ENCODE measurements around the gene ZC3H18.
A peak's percentile ranks its signal among the peaks of the same experiment; 100 is the strongest.

The ZC3H18 gene

DNA sequence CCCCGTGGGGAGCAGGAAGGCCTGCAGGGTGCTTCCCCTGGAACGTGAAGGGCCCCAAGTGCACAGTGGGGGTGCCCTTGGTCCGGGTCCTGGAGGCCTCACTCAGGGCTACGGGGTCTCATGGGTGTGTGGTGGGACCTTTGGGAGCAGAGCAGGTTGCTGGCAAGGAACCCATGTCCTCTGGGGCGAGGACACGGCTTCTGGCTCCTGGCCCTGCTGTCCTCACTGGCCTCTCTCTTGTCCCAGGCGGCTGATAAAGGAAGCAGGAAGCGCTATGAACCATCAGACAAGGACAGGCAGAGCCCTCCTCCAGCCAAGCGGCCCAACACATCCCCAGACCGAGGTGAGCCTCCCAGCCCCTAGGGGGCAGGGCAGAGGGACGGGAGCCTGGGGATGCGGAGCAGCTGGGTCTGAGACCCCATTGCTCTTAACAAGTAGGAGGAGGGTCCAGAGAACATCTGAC lies 58.3 kb downstream of the ZC3H18 start:
- peak; percentile 31 for DNase-seq

DNA sequence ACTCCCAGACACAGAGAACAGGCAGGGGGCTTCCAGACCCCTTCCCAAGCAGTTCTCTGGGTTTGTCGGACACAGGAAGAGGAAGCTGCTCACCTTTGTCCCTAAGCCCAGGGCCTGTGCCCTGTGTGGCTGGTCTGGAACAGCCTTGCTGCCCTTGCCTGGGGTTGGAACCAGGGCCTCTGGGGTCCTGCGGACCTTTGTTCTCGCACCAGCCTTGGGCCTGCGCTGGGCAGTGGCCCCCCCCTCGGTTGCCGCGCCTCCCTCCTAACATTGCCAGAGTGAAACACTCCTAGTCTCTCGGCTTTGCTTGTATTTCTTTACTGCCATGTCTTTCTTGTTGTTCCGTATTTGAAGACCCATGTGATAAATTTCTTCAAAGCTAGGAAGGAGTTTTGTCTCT lies 59.6 kb downstream of the ZC3H18 start:
- DNase-seq = no peak

GRCh38 chr16:88630433-88630832 lies 60.2 kb downstream of the ZC3H18 start:
- no peak for DNase-seq

DNA sequence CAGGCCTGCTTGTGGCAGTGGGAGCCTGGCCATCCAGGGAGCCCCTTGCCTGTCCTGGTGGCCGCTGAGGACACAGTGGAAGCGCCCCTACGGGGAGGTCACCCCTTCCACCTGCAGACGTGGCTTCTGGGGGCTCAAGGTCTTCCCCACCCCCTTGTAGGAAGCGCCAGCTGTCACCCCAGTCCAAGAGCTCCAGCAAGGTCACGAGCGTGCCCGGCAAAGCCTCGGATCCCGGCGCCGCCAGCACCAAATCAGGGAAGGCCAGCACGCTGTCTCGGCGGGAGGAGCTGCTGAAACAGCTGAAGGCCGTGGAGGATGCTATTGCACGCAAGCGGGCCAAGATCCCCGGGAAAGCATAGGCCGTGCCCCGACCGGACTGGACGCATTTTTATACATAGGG lies 60.7 kb downstream of the ZC3H18 start:
- no peak for DNase-seq

DNA sequence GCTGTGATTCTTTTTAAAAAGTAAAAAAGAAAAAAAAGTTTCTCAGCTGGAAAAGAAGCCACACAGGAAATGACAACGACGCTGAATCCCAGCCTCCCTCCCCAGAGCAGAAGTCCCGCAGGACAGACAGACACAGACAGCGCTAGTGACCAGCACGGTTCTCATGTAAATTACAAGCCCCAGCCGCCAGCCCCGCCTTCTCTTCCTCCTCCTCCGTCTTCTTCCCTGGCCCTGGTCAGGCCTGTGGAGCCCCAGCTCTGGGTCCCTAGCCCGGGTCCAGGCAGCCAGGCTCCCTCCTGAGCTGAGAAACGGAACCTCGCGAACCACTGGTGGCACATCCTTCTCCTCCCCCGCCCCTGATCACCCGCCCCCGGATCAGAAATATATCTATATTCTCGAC lies 61.2 kb downstream of the ZC3H18 start:
- DNase-seq = no peak

- DNase-seq = no peak
Observed at GRCh38 chr16:88631920-88632586, 61.9 kb downstream of the ZC3H18 start.

DNA sequence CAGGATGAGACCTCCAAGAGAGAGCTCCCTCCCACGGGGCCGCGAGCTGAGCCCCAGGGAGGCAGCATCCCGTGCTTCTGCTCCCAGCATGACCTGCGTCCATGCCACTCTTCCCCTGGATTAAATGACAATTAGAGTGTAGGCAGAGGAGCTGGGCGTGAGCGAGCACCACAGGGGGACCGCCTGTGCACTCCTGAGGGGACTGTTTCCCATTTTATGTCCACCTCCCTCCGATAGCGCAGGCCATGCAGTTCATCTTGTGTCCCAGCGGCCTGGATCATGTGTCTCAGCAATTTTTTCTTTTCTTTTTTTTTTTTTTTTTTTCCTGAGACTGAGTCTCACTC lies 62.4 kb downstream of the ZC3H18 start:
- no peak for DNase-seq

DNA sequence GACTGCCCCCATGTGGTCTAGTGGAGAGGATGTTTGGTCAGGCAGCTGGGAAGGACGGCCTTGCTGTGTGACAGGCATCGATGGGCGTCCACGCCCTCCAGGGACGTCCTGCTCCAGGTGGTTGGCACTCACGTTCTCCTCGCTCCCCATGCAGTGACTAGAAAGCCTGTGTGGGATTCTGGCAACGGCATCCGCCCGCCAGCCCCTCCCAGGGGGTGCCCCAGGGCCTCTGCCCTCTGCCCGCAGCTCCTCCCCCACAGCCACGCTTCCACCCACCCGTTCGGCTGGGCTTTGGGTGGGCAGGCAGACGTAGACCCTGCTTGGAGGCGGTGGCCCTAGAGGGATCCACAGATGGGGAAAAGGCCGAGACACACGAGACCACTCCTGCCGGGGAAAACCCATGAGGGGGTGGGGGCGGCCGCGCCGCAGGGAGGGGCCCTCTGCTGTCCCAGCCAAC lies 63.5 kb downstream of the ZC3H18 start:
- DNase-seq = peak; percentile 53

- DNase-seq = peak; percentile 69
Observed at GRCh38 chr16:88634141-88634993, 64.2 kb downstream of the ZC3H18 start.

GRCh38 chr16:88634994-88635670 lies 64.9 kb downstream of the ZC3H18 start:
- DNase-seq = no peak

DNA sequence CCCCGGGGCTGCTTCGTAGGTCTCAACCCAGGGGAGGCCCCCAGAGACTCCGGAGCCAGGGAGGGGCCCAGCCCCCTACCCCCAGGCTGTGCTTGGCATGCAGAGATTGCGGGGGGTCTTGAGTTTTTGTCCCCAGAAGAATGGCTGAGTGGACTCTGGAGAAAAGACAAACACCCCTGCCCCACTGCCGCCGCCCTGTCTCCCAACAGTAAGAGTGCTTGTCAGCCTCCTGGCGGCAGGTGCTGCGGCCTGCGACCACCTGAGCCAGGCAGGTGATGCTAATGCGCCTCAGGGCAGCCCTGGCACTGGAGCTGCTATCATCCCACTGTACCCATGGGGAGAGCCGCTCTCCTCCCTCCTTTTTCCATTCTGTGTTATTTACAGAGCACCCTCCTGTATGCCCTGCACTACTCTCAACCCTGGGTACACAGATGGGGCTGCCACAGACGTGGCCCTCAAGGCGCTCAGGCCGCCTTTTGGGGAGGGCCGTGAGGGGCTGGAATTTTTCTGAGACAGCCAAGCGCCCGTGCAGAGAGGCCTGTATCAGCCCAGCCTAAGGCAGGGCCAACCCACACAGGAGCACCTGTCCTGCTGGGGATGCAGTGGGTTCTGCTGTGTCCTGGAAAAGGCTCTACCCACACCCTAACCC lies 65.6 kb downstream of the ZC3H18 start:
- no peak for DNase-seq

DNA sequence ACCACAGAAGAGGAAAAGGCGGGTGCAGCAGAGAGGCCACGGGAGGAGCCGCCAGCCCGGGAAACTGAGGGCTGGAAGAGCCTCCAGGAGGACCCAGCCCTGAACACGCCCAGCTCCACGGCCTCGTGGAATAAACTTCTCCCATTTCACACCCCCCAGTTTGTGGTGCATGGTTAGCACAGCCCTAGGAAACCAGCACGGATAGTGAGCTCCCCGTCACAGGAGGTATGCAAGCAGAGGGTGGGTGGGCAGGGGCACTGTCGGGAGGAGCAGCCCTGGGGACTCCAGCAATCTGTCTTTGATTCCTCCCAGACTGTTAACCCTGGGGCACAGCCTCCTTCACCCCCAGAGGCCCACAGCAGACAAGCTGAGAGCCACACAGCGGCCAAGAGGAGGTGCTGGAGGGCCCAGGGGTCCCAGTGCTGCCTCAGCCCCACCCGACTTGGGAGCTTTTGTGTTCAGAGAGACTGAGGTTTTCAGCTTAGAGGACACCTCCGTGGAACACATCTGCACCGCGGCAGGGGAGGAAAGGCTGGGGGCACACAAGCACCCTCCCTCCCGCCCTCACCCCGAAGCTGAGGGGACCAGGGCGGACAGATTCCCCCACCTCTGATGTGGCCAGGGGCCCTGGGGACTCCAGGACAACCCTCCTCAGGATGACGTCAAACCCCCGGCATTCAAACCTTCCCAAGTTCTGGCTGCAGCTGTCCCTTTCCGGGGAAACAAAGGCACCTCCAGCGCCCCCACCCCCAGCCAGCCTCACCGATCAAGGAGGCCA lies 66.5 kb downstream of the ZC3H18 start:
- DNase-seq = no peak

DNA sequence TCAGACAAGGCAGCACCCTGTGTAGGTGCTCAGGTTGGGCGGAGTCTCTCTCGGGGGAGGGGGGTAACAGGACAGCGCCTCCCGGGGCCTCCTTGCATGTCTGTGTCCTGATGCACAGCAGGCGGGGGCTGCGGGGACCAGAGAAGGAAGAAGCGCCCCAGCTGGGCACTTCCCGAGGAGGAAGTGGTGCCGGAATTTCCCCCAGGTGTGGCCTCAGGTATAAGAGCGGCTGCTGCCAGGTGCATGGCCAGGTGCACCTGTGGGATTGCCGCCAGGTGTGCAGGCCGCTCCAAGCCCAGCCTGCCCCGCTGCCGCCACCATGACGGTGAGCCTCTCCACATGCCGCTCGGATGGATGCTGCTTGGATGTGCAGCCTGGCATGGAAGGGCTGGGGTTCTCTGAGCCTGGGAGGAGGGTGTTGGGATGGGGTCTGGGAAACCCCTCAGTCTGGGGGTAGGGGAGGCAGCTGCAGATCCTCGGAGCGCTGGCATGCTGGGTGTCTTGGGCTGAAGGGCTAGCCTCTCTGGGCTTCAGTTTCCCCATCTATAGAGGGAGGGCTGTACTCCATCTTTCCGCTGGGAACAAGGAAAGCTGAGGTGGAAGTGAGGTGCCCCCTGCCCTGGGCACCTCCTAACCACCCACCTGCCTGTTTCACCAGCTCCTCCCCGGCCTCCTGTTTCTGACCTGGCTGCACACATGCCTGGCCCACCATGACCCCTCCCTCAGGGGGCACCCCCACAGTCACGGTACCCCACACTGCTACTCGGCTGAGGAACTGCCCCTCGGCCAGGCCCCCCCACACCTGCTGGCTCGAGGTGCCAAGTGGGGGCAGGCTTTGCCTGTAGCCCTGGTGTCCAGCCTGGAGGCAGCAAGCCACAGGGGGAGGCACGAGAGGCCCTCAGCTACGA lies 68.4 kb downstream of the ZC3H18 start, which contains the start of gene IL17C:
Gene IL17C, plus strand, starts transcription at position 250 of the 908 bp plus-strand sequence. Its CDS starts 70 bp downstream, at position 320.
- DNase-seq = peak; percentile 31

DNA sequence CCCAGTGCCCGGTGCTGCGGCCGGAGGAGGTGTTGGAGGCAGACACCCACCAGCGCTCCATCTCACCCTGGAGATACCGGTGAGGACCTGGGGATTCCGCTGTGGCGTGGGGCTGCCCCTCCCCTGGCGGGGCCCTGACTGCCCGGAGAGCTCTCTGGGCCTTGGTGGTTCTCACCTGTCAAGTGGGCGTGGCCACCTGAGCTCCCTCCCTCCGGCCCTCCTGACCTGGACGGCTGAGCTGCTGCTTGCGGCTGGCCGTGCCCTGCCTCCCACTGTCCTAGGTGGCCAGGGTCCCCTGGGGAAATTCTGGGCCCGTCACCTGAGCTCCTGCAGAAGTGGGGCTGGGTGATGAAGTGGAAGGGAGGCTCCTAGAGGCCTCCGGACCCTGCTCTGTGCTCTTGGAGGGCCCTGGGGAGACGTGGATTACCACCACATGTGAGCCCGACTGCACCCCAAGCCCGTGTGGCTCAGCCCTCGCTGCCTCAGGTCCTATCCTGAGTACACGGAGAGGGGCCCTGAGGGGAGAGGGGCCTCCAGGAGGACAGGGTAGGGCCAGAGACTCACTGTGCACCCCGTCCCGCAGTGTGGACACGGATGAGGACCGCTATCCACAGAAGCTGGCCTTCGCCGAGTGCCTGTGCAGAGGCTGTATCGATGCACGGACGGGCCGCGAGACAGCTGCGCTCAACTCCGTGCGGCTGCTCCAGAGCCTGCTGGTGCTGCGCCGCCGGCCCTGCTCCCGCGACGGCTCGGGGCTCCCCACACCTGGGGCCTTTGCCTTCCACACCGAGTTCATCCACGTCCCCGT lies 69.2 kb downstream of the ZC3H18 start:
- no peak for DNase-seq

GRCh38 chr16:88640039-88640495 lies 69.9 kb downstream of the ZC3H18 start:
- no peak for DNase-seq

DNA sequence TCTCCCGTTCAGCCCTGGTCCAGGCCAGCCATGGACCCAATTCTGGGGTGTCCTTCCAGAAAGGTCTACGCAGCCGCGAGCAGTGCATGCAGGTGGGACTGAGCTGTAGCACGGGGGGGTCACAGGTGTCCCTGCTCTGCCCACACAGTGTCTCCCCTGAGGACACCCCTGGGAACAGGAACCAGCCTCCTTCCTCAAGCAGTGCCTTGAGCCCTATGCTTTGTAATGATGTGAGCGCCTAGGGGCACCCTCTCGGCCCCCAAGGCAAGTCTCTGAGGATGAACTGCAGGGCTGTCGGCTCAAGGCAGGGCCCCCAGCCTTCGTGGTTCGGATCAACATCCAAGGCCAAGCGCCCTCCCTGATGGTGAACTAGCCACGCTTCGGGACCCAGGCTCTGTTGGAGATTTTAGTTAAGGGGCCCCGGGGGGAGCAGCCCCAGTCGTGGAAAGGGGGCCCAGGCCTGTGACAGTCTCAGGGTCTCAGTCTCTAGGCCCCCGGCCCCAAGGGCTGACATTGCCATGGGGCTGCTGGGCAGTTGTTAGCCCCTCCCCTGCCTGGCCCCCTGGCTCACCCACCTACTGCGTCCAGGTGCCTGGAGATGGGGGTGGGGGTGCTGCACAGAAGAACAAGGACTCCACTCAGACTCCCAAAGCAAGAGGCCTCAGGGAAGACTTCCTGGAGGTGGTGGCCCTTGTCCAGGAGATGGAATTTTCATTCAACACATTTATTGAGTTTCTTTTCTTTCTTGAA lies 70.5 kb downstream of the ZC3H18 start:
- no peak for DNase-seq

GRCh38 chr16:88642881-88643643 lies 72.9 kb downstream of the ZC3H18 start:
- no peak for DNase-seq

- DNase-seq = no peak
Observed at GRCh38 chr16:88643644-88643932, 73.4 kb downstream of the ZC3H18 start.

DNA sequence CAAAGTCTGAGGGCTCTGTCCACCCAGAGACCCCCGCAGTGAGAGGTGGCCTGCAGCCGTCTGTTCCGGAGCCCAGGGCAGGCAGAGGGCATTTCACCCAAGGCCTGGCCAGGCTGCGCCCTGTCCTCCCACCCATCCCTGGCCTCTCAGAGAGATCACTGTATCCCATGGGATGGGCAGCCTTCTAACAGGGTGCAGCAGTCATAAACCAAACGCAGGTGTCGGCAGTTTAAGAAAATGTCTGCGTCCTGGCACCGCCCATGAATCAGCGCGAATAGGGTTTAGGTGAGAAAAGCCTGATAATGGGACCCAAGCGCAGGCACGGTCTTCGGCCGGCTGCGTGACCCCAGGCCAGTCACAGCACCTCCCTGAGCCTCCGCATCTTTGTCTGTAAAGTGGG lies 75.3 kb downstream of the ZC3H18 start:
- DNase-seq = no peak

All from CD4-positive, alpha-beta T cell treated with Interleukin-6 for 4 hours (primary cell).